Neural cell (in vitro differentiated cells): Measurements from ENCODE around the gene PKNOX2. TPM values are rescaled to one million over a fixed set of nuclear protein-coding genes. Genes with fewer than 3 reads are reported as not detected.

ENCODE experiments used
- H2AFZ ChIP-seq: fragments of 200-600, 300-800 bp; sonication (generic), shearing (Covaris generic); 2 replicates; pipeline ENCODE4 v1.6.0; 2014; ENCODE audit warnings: low read depth, mild to moderate bottlenecking, antibody characterized with exemption, low read length, moderate library complexity
- H3F3A ChIP-seq: fragments of 200-600 bp; shearing (Covaris generic); 2 replicates; pipeline ENCODE4 v1.6.1; 2016; ENCODE audit warnings: mild to moderate bottlenecking, moderate library complexity, mixed read lengths, antibody characterized with exemption, low read length; ENCODE audit not compliant: insufficient read depth, poor library complexity, severe bottlenecking
- H3K27ac ChIP-seq: fragments of 200-600, 300-800 bp; sonication (generic), shearing (Covaris generic); 2 replicates; pipeline ENCODE4 v1.5.1; 2014; ENCODE audit warnings: mild to moderate bottlenecking, low read length, moderate library complexity
- H3K27me3 ChIP-seq: fragments of 300-800, 200-600 bp; sonication (generic), shearing (Covaris generic); 2 replicates; pipeline ENCODE4 v1.6.0; 2014; ENCODE audit warnings: mild to moderate bottlenecking, low read depth, low read length, moderate library complexity; ENCODE audit not compliant: insufficient read depth
- H3K36me3 ChIP-seq: fragments of 300-800, 200-600 bp; sonication (generic), shearing (Covaris generic); 2 replicates; pipeline ENCODE4 v1.5.1; 2014; ENCODE audit warnings: mild to moderate bottlenecking, antibody characterized with exemption, low read length, moderate library complexity; ENCODE audit not compliant: insufficient read depth
- H3K4me2 ChIP-seq: fragments of 300-800, 200-600 bp; sonication (generic), shearing (Covaris generic); 2 replicates; pipeline ENCODE4 v1.6.0; 2014; ENCODE audit warnings: mild to moderate bottlenecking, low read length
- H3K4me3 ChIP-seq: fragments of 300-800, 200-600 bp; sonication (generic), shearing (Covaris generic); 2 replicates; pipeline ENCODE4 v1.5.1; 2014; ENCODE audit warnings: mild to moderate bottlenecking, low read length, moderate library complexity
- H3K79me2 ChIP-seq: fragments of 200-600 bp; shearing (Covaris generic); replicated peaks from 2 replicates; pipeline ENCODE4 v1.6.0; 2014; ENCODE audit warnings: mild to moderate bottlenecking, low read length, moderate library complexity; ENCODE audit not compliant: insufficient read depth
- H3K9ac ChIP-seq: fragments of 300-800, 200-600 bp; sonication (generic), shearing (Covaris generic); 2 replicates; pipeline ENCODE4 v1.6.1; 2016; ENCODE audit warnings: mild to moderate bottlenecking, low read length, mixed read lengths
- H3K9me2 ChIP-seq: fragments of 200-600 bp; shearing (Covaris generic); 2 replicates; pipeline ENCODE4 v1.6.1; 2016; ENCODE audit warnings: mild to moderate bottlenecking, low read length, mixed read lengths; ENCODE audit not compliant: insufficient read depth
- H3K9me3 ChIP-seq: fragments of 200-600, 300-800 bp; sonication (generic), shearing (Covaris generic); 2 replicates; pipeline ENCODE4 v1.6.1; 2016; ENCODE audit warnings: mild to moderate bottlenecking, mixed run types, low read length, moderate library complexity, mixed read lengths
- H4K20me1 ChIP-seq: fragments of 200-600 bp; shearing (Covaris generic); 2 replicates; pipeline ENCODE4 v1.6.1; 2016; ENCODE audit warnings: mild to moderate bottlenecking, mixed run types; ENCODE audit not compliant: insufficient read depth
- EP300 ChIP-seq: fragments of 450-650 bp; conservative IDR thresholded peaks from 2 replicates; pipeline ENCODE4 v1.6.1; 2014; ENCODE audit warnings: antibody characterized with exemption, mild to moderate bottlenecking, moderate library complexity; ENCODE audit not compliant: poor library complexity, severe bottlenecking
- EZH2 ChIP-seq: fragments of 200-600, 300-800 bp; shearing (Covaris generic), sonication (generic); IDR thresholded peaks from 2 replicates; pipeline ENCODE4 v1.6.1; 2014; ENCODE audit warnings: antibody characterized with exemption, low read length, borderline replicate concordance, mild to moderate bottlenecking; ENCODE audit not compliant: insufficient read depth, poor library complexity, severe bottlenecking
- MXI1 ChIP-seq: fragments of 450-650 bp; conservative IDR thresholded peaks from 2 replicates; pipeline ENCODE4 v1.6.1; 2014; ENCODE audit warnings: antibody characterized with exemption, mild to moderate bottlenecking; ENCODE audit not compliant: poor library complexity, severe bottlenecking
- POLR2AphosphoS5 ChIP-seq: IDR thresholded peaks from 2 replicates; pipeline ENCODE4 v1.6.1; 2012
- RAD21 ChIP-seq: fragments of 450-650 bp; conservative IDR thresholded peaks from 2 replicates; pipeline ENCODE4 v1.6.1; 2014; ENCODE audit warnings: antibody characterized with exemption, mild to moderate bottlenecking, moderate library complexity
- REST ChIP-seq: IDR thresholded peaks from 2 replicates; pipeline ENCODE4 v1.6.1; 2012; ENCODE audit warnings: borderline replicate concordance
- SMC3 ChIP-seq: fragments of 450-650 bp; conservative IDR thresholded peaks from 2 replicates; pipeline ENCODE4 v1.6.1; 2014; ENCODE audit warnings: antibody characterized with exemption, mild to moderate bottlenecking, moderate library complexity; ENCODE audit not compliant: poor library complexity
- TAF1 ChIP-seq: IDR thresholded peaks from 2 replicates; pipeline ENCODE4 v1.6.1; 2012; ENCODE audit warnings: low read depth
- polyA plus RNA-seq: library from polyadenylated mRNA; depleted of rRNA; stranded (reverse); fragments of >200 nt; gene quantifications from 2 replicates; pipeline ENCODE4 v1.2.3, GENCODE V29; 2014
- TF ChIP-seq, protein P1 (sequence below): fragments of 450-650 bp; IDR thresholded peaks from 2 replicates; pipeline ENCODE4 v1.5.1; 2014; ENCODE audit warnings: antibody characterized with exemption, mild to moderate bottlenecking, moderate library complexity; ENCODE audit not compliant: poor library complexity, severe bottlenecking

PKNOX2 gene
- polyA plus RNA-seq, 1 donor from 2014 or later: 0.99 TPM

- Histone ChIP-seq H3K36me3 (no peaks in the 10 kb centered on the region), H3K27ac (peak overlapping the region; percentile 51), H3K9me2 (no peaks in the 10 kb centered on the region), H3K4me2 (no peak overlapping the region), H3K9ac (no peak overlapping the region), H3K4me3 (peak overlapping the region; percentile 34), H3K9me3 (no peaks in the 10 kb centered on the region), H3K79me2 (no peaks in the 10 kb centered on the region), H3F3A (no peaks in the 10 kb centered on the region), H2AFZ (no peak overlapping the region), H4K20me1 (no peaks in the 10 kb centered on the region), H3K27me3 (no peaks in the 10 kb centered on the region)
- TF ChIP-seq, protein P1, sequence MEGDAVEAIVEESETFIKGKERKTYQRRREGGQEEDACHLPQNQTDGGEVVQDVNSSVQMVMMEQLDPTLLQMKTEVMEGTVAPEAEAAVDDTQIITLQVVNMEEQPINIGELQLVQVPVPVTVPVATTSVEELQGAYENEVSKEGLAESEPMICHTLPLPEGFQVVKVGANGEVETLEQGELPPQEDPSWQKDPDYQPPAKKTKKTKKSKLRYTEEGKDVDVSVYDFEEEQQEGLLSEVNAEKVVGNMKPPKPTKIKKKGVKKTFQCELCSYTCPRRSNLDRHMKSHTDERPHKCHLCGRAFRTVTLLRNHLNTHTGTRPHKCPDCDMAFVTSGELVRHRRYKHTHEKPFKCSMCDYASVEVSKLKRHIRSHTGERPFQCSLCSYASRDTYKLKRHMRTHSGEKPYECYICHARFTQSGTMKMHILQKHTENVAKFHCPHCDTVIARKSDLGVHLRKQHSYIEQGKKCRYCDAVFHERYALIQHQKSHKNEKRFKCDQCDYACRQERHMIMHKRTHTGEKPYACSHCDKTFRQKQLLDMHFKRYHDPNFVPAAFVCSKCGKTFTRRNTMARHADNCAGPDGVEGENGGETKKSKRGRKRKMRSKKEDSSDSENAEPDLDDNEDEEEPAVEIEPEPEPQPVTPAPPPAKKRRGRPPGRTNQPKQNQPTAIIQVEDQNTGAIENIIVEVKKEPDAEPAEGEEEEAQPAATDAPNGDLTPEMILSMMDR: no peak
- TF ChIP-seq EP300 (no peak), EZH2 (no peak), MXI1 (no peak), RAD21 (no peak), SMC3 (no peak), TAF1 (no peak), REST (no peak), POLR2AphosphoS5 (no peak)
Measured at GRCh38 chr11:125279676-125280418, 115.3 kb downstream of the PKNOX2 start.

DNA sequence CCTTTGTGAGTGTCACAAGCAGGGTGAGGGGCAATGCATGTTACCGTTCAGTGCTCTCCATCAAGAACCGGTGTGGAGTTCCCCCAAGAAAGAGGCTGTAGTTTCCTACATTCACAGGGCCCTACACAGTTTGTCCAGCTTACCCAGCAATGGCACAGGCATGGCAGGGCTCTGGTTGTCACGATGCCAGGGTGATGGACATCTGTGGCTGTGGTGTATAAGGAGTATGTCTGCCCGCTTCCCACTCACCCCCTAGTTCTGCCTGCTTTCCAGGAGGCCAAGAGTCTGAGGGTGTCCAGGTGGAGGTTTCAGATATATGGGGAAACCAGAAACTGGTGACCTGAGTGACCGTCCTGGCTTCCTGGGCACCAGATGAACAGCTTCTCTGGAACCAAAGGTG is 116.1 kb downstream of the PKNOX2 start:
- H2AFZ ChIP-seq: no peak overlapping the region
- no peaks in the 10 kb centered on the region for H3K36me3 ChIP-seq
- no peaks in the 10 kb centered on the region for H3K79me2 ChIP-seq
- TF ChIP-seq TAF1 (no peak), EP300 (no peak)
- TF ChIP-seq, protein P1: no peak
- no peaks in the 10 kb centered on the region for H4K20me1 ChIP-seq
- no peaks in the 10 kb centered on the region for H3F3A ChIP-seq
- peak overlapping the region; percentile 3 for H3K27ac ChIP-seq
- H3K27me3 ChIP-seq: no peaks in the 10 kb centered on the region
- H3K9me2 ChIP-seq: no peaks in the 10 kb centered on the region
- no peak overlapping the region for H3K4me3 ChIP-seq
- no peak overlapping the region for H3K4me2 ChIP-seq
- no peak overlapping the region for H3K9ac ChIP-seq
- H3K9me3 ChIP-seq: no peaks in the 10 kb centered on the region
